ENCODE measurements around the gene CMSS1. TPM values are rescaled to one million over a fixed set of nuclear protein-coding genes. Genes with fewer than 3 reads are reported as not detected.

CMSS1 gene
- total and polyA plus RNA-seq, 5 donors from 2014 or later, result 20.5 to 34.0 (median 22.0) TPM

GRCh38 chr3:99960941-99961340, 143.3 kb downstream of the CMSS1 start:
- Mint-ChIP-seq H3K27ac (no peak overlapping the region), H3K36me3 (peaks cover 8% of the 10 kb centered on the region), H3K4me1 (peaks cover 0 to 12% (median 2%) of the 10 kb centered on the region in 4 donors), H3K4me3 (no peak overlapping the region), H3K27me3 (no peaks in the 10 kb centered on the region), H3K9me3 (no peaks in the 10 kb centered on the region)
- Histone ChIP-seq H3K9me3 (ENCODE audit: control insufficient read depth in 2 of 2, low read length in 2 of 2) (no peaks in the 10 kb centered on the region), H3K4me3 (ENCODE audit: low read depth, low read length) (no peak overlapping the region), H3K27me3 (ENCODE audit: control insufficient read depth, insufficient read depth, low read length) (no peaks in the 10 kb centered on the region), H3K27ac (ENCODE audit: insufficient read depth, low read length, poor library complexity, severe bottlenecking) (no peak overlapping the region), H3K4me1 (ENCODE audit: control insufficient read depth, insufficient read depth, low read length, poor library complexity, severe bottlenecking) (no peaks in the 10 kb centered on the region), H3K36me3 (ENCODE audit: control insufficient read depth, insufficient read depth, low read length) (no peaks in the 10 kb centered on the region)
- ATAC-seq (ENCODE audit: low read depth in 2 of 2), result no peak
- no peak for DNase-seq

DNA sequence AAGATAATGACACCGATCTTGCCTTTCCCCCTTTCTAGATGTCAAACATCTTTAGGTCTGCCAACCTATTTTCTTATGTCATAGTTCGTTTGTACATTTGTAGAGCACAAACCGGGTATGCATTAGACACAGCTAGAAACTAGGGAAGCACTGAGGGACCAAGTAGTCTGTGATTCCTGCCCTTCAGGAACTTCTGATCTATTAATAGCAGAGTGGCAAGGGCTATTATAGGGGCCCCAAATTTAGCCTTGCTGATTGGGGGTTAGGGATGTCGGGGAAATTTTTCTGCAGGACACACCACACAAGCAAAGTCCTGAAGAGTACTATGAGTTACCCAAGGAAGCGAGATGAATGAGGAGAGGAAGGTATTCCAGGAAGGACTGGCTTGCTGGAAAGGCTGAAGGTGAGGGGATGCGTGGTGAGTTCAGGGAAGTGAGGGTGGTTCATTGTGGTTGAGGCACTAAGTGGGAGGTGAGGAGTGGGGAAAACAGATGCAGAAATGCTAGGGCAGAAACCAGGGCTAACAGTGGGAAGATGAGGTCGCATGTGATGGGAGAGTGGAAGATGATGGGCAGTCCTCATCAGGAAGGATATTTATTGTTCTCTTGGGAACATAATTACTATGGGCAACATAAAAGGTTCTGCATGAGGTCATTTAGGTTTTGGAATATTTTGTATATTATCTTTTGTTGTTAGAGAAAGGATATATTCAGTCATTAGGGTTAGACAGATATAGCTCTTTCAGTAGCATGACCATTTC, 144.3 kb downstream of the CMSS1 start:
- Mint-ChIP-seq H3K9me3 (no peaks in the 10 kb centered on the region), H3K27me3 (no peaks in the 10 kb centered on the region), H3K27ac (peak overlapping the region in 1 of 3 donors; percentile 17), H3K4me3 (no peak overlapping the region), H3K36me3 (peaks cover 8% of the 10 kb centered on the region), H3K4me1 (peaks cover 0 to 5% (median 1%) of the 10 kb centered on the region in 4 donors)
- Histone ChIP-seq H3K9me3 (ENCODE audit: control insufficient read depth in 2 of 2, low read length in 2 of 2) (no peaks in the 10 kb centered on the region), H3K27me3 (ENCODE audit: control insufficient read depth, insufficient read depth, low read length) (no peaks in the 10 kb centered on the region), H3K4me3 (ENCODE audit: low read depth, low read length) (no peak overlapping the region), H3K4me1 (ENCODE audit: control insufficient read depth, insufficient read depth, low read length, poor library complexity, severe bottlenecking) (no peaks in the 10 kb centered on the region), H3K27ac (ENCODE audit: insufficient read depth, low read length, poor library complexity, severe bottlenecking) (no peak overlapping the region), H3K36me3 (ENCODE audit: control insufficient read depth, insufficient read depth, low read length) (no peaks in the 10 kb centered on the region)
- DNase-seq (no peak), ATAC-seq (ENCODE audit: low read depth in 2 of 2) (no peak)

DNA sequence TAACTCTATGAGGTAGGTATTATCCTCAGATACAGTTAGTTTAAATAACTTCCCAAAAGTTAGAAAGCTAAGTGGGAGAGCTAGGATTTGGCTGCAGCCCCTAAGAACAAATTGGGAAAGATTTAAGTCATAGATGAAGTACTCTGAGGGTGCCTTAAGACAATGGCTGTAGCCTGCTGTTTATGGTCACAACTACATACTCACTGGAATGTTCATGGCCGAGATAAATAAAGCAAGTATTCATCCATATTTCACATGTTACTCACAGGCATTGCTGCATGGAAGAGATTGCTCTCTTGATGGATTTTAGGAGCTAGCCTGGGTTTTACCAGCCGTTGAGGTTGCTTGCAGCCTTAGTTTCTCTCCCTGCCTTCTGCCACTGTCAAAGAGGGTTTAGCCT, 145.0 kb downstream of the CMSS1 start:
- Mint-ChIP-seq H3K9me3 (no peaks in the 10 kb centered on the region), H3K27ac (no peak overlapping the region), H3K4me3 (no peak overlapping the region), H3K36me3 (peaks cover 8% of the 10 kb centered on the region), H3K27me3 (no peaks in the 10 kb centered on the region), H3K4me1 (peaks cover 0 to 5% (median 1%) of the 10 kb centered on the region in 4 donors)
- H3K9me3 ChIP-seq (ENCODE audit: control insufficient read depth in 2 of 2, low read length in 2 of 2), result no peaks in the 10 kb centered on the region
- H3K27ac ChIP-seq (ENCODE audit: insufficient read depth, low read length, poor library complexity, severe bottlenecking), result no peak overlapping the region
- H3K36me3 ChIP-seq (ENCODE audit: control insufficient read depth, insufficient read depth, low read length), result no peaks in the 10 kb centered on the region
- no peaks in the 10 kb centered on the region for H3K4me1 ChIP-seq (ENCODE audit: control insufficient read depth, insufficient read depth, low read length, poor library complexity, severe bottlenecking)
- H3K27me3 ChIP-seq (ENCODE audit: control insufficient read depth, insufficient read depth, low read length), result no peaks in the 10 kb centered on the region
- ATAC-seq (ENCODE audit: low read depth in 2 of 2) (no peak), DNase-seq (no peak)
- no peak overlapping the region for H3K4me3 ChIP-seq (ENCODE audit: low read depth, low read length)

DNA sequence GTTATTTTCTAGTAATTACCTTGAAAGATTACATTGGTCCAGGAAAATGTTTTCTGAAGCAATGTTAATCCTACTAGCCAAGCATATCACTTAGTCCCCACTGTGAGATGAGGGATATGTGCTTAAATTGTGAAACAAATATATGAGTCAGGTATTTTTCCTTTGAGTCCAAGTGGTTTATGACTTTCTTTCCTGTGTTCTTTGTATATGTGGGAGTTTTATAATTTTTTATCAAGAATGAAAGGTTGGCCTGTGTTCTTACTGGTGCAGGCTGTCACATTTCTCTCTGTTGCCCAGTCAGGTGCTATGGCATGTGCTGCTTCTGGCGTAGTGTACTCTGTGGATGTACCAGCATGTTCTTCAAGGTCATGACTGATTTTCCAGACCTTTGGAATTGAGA, 147.4 kb downstream of the CMSS1 start:
- Histone ChIP-seq H3K4me3 (ENCODE audit: low read depth, low read length) (no peak overlapping the region), H3K27ac (ENCODE audit: insufficient read depth, low read length, poor library complexity, severe bottlenecking) (no peak overlapping the region), H3K36me3 (ENCODE audit: control insufficient read depth, insufficient read depth, low read length) (no peaks in the 10 kb centered on the region), H3K4me1 (ENCODE audit: control insufficient read depth, insufficient read depth, low read length, poor library complexity, severe bottlenecking) (no peaks in the 10 kb centered on the region), H3K9me3 (ENCODE audit: control insufficient read depth in 2 of 2, low read length in 2 of 2) (no peaks in the 10 kb centered on the region), H3K27me3 (ENCODE audit: control insufficient read depth, insufficient read depth, low read length) (no peaks in the 10 kb centered on the region)
- ATAC-seq (ENCODE audit: low read depth in 2 of 2) (no peak), DNase-seq (no peak)
- no peak overlapping the region for H3K4me3 Mint-ChIP-seq
- H3K36me3 Mint-ChIP-seq, result peaks cover 4% of the 10 kb centered on the region
- H3K27me3 Mint-ChIP-seq, result no peaks in the 10 kb centered on the region
- H3K27ac Mint-ChIP-seq, result no peak overlapping the region
- H3K4me1 Mint-ChIP-seq, result peaks cover 7 to 19% (median 15%) of the 10 kb centered on the region in 4 donors
- H3K9me3 Mint-ChIP-seq, result peaks cover 0 to 4% (median 0%) of the 10 kb centered on the region in 7 donors

GRCh38 chr3:99965681-99966408, 148.2 kb downstream of the CMSS1 start:
- H3K36me3 ChIP-seq (ENCODE audit: control insufficient read depth, insufficient read depth, low read length), result no peaks in the 10 kb centered on the region
- no peaks in the 10 kb centered on the region for H3K9me3 ChIP-seq (ENCODE audit: control insufficient read depth in 2 of 2, low read length in 2 of 2)
- ATAC-seq (ENCODE audit: low read depth in 2 of 2) (no peak), DNase-seq (no peak)
- no peaks in the 10 kb centered on the region for H3K27me3 ChIP-seq (ENCODE audit: control insufficient read depth, insufficient read depth, low read length)
- H3K4me3 ChIP-seq (ENCODE audit: low read depth, low read length), result no peak overlapping the region
- no peak overlapping the region for H3K27ac ChIP-seq (ENCODE audit: insufficient read depth, low read length, poor library complexity, severe bottlenecking)
- H3K4me1 ChIP-seq (ENCODE audit: control insufficient read depth, insufficient read depth, low read length, poor library complexity, severe bottlenecking), result no peaks in the 10 kb centered on the region
- H3K27ac Mint-ChIP-seq, result no peak overlapping the region
- H3K4me1 Mint-ChIP-seq, result peaks cover 7 to 23% (median 19%) of the 10 kb centered on the region in 4 donors
- peaks cover 4% of the 10 kb centered on the region for H3K36me3 Mint-ChIP-seq
- H3K9me3 Mint-ChIP-seq, result peaks cover 0 to 4% (median 0%) of the 10 kb centered on the region in 7 donors
- H3K4me3 Mint-ChIP-seq, result no peak overlapping the region
- H3K27me3 Mint-ChIP-seq, result no peaks in the 10 kb centered on the region

DNA sequence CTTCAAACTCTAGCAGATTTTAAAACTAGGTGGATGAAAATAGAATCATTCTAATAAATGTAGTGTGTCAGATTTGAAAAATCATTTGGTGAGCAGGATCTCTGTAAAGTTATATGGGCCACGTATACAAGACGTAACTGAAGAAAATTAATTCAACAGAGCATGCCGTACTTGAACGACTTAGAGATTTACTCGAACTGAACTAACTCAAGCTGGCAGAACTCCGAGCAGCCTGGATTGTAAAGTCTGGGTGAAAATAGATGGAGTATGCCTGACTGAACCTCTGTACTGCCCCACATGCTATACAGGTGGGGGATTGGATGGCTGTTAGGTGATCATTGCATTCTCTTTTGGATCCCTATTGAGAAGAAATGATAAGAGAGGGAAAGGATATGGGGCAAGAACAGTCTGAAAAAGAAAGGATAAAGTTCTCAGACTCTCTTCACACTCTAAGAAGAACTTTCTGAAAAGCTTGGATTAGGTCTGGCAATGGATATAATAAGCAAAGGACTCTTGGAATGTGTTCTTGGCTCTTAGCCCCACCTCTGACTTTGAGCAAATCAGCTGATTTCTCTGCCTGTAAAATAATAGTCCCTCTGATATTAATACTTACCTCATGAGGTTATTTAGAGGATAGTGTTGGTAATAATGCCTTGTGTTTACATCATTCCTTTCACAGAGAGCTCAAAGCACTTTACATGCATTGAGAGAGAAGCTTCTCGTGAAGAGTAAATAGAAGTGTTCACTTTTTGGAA, 149.2 kb downstream of the CMSS1 start:
- Histone ChIP-seq H3K36me3 (ENCODE audit: control insufficient read depth, insufficient read depth, low read length) (no peaks in the 10 kb centered on the region), H3K9me3 (ENCODE audit: control insufficient read depth in 2 of 2, low read length in 2 of 2) (no peaks in the 10 kb centered on the region), H3K4me1 (ENCODE audit: control insufficient read depth, insufficient read depth, low read length, poor library complexity, severe bottlenecking) (no peaks in the 10 kb centered on the region), H3K27ac (ENCODE audit: insufficient read depth, low read length, poor library complexity, severe bottlenecking) (no peak overlapping the region), H3K27me3 (ENCODE audit: control insufficient read depth, insufficient read depth, low read length) (no peaks in the 10 kb centered on the region), H3K4me3 (ENCODE audit: low read depth, low read length) (no peak overlapping the region)
- Mint-ChIP-seq H3K27me3 (no peaks in the 10 kb centered on the region), H3K27ac (no peak overlapping the region), H3K4me3 (no peak overlapping the region), H3K36me3 (peaks cover 4% of the 10 kb centered on the region), H3K4me1 (peaks cover 7 to 23% (median 18%) of the 10 kb centered on the region in 4 donors), H3K9me3 (peaks cover 0 to 4% (median 0%) of the 10 kb centered on the region in 7 donors)
- DNase-seq (no peak), ATAC-seq (ENCODE audit: low read depth in 2 of 2) (no peak)

- no peak for ATAC-seq (ENCODE audit: low read depth in 2 of 2)
- peaks cover 4% of the 10 kb centered on the region for H3K36me3 Mint-ChIP-seq
- H3K4me1 Mint-ChIP-seq, result peaks cover 7 to 23% (median 18%) of the 10 kb centered on the region in 4 donors
- H3K9me3 ChIP-seq (ENCODE audit: control insufficient read depth in 2 of 2, low read length in 2 of 2), result no peaks in the 10 kb centered on the region
- no peaks in the 10 kb centered on the region for H3K36me3 ChIP-seq (ENCODE audit: control insufficient read depth, insufficient read depth, low read length)
- H3K27ac ChIP-seq (ENCODE audit: insufficient read depth, low read length, poor library complexity, severe bottlenecking), result no peak overlapping the region
- H3K4me3 ChIP-seq (ENCODE audit: low read depth, low read length), result no peak overlapping the region
- H3K4me3 Mint-ChIP-seq, result no peak overlapping the region
- H3K9me3 Mint-ChIP-seq, result peaks cover 0 to 4% (median 0%) of the 10 kb centered on the region in 7 donors
- no peak overlapping the region for H3K27ac Mint-ChIP-seq
- H3K4me1 ChIP-seq (ENCODE audit: control insufficient read depth, insufficient read depth, low read length, poor library complexity, severe bottlenecking), result no peaks in the 10 kb centered on the region
- no peaks in the 10 kb centered on the region for H3K27me3 ChIP-seq (ENCODE audit: control insufficient read depth, insufficient read depth, low read length)
- no peaks in the 10 kb centered on the region for H3K27me3 Mint-ChIP-seq
- DNase-seq, result no peak
Observed at GRCh38 chr3:99967796-99968195, 150.1 kb downstream of the CMSS1 start.

Data from CD4-positive, CD25-positive, alpha-beta regulatory T cell (primary cell).